GM23338 (cell line): ENCODE data around the gene BTN2A1. TPM values are rescaled to one million over a fixed set of nuclear protein-coding genes. Genes with fewer than 3 reads are reported as not detected.
A peak's percentile ranks its signal among the peaks of the same experiment; 100 is the strongest.

ENCODE experiments used
- ATAC-seq: fragments of 200-7000 bp; cut with Tn5 transposase; 3 replicates; pipeline ENCODE4 v1.9.1; 2020
- DNase-seq: peaks from one replicate; pipeline ENCODE4 v3.0.0-alpha.2; 2015; ENCODE audit warnings: low spot score
- H2AFZ ChIP-seq: fragments of 200-600 bp; sonication (generic); 2 replicates; pipeline ENCODE4 v1.8.0; 2016; ENCODE audit warnings: antibody characterized with exemption, mild to moderate bottlenecking, moderate library complexity
- H3F3A ChIP-seq: fragments of 200-600 bp; sonication (generic); replicated peaks from 2 replicates; pipeline ENCODE4 v1.8.0; 2017; ENCODE audit warnings: antibody characterized with exemption, mixed run types, low read depth
- H3K27ac ChIP-seq: fragments of 200-600 bp; sonication (generic); 2 replicates; pipeline ENCODE4 v1.6.1; 2016; ENCODE audit warnings: low read depth
- H3K27me3 ChIP-seq: fragments of 200-600 bp; sonication (generic); 2 replicates; pipeline ENCODE4 v1.8.0; 2016; ENCODE audit warnings: mild to moderate bottlenecking, mixed run types, moderate library complexity; ENCODE audit not compliant: insufficient read depth
- H3K36me3 ChIP-seq: fragments of 200-600 bp; sonication (generic); 2 replicates; pipeline ENCODE4 v1.8.0; 2016; ENCODE audit warnings: mild to moderate bottlenecking; ENCODE audit not compliant: insufficient read depth
- H3K4me1 ChIP-seq: fragments of 200-600 bp; sonication (generic); 2 replicates; pipeline ENCODE4 v1.8.0; 2016; ENCODE audit warnings: mild to moderate bottlenecking, moderate library complexity; ENCODE audit not compliant: insufficient read depth
- H3K4me2 ChIP-seq: fragments of 200-600 bp; sonication (generic); 2 replicates; pipeline ENCODE4 v1.7.1; 2017; ENCODE audit warnings: mixed run types
- H3K4me3 ChIP-seq: fragments of 200-600 bp; sonication (generic); 2 replicates; pipeline ENCODE4 v1.6.1; 2016; ENCODE audit warnings: mixed run types
- H3K79me2 ChIP-seq: fragments of 200-600 bp; sonication (generic); replicated peaks from 2 replicates; pipeline ENCODE4 v1.8.0; 2017; ENCODE audit warnings: mild to moderate bottlenecking; ENCODE audit not compliant: insufficient read depth
- H3K9me2 ChIP-seq: fragments of 200-600 bp; sonication (generic); 2 replicates; pipeline ENCODE4 v1.8.0; 2017; ENCODE audit not compliant: insufficient read depth
- H4K20me1 ChIP-seq: fragments of 200-600 bp; sonication (generic); replicated peaks from 2 replicates; pipeline ENCODE4 v1.8.0; 2017; ENCODE audit warnings: mild to moderate bottlenecking; ENCODE audit not compliant: insufficient read depth
- H3K27ac Mint-ChIP-seq: 2 replicates; pipeline ENCODE4 v1.8.0; 2020; ENCODE audit warnings: inconsistent platforms, mild to moderate bottlenecking, moderate library complexity, mixed read lengths
- H3K27me3 Mint-ChIP-seq: 3 replicates; pipeline ENCODE4 v1.8.0; 2022; ENCODE audit warnings: low read depth, mild to moderate bottlenecking, moderate library complexity, mixed read lengths, inconsistent platforms; ENCODE audit not compliant: insufficient read depth, poor library complexity
- H3K36me3 Mint-ChIP-seq: 3 replicates; pipeline ENCODE4 v1.8.0; 2021; ENCODE audit warnings: low read depth, mild to moderate bottlenecking, inconsistent platforms, moderate library complexity, mixed read lengths
- H3K4me1 Mint-ChIP-seq: 3 replicates; pipeline ENCODE4 v1.8.0; 2020; ENCODE audit warnings: mild to moderate bottlenecking, inconsistent platforms, mixed read lengths
- H3K4me3 Mint-ChIP-seq: 3 replicates; pipeline ENCODE4 v1.8.0; 2021; ENCODE audit warnings: moderate library complexity, mild to moderate bottlenecking, inconsistent platforms, mixed read lengths
- H3K9me3 Mint-ChIP-seq: 3 replicates; pipeline ENCODE4 v1.8.0; 2020; ENCODE audit warnings: moderate library complexity, mild to moderate bottlenecking, inconsistent platforms, mixed read lengths
- CTCF ChIP-seq, 2 experiments: fragments of 200-600 bp in 1 of 2; sonication (generic) in 1 of 2; conservative IDR thresholded peaks; 2 replicates each; pipeline versions ENCODE4 v1.5.1 to v1.6.1; 2016 to 2017; ENCODE audit warnings: antibody characterized with exemption in 2 of 2, low read depth in 2 of 2, mild to moderate bottlenecking in 2 of 2, moderate library complexity in 1 of 2
- ETS1 ChIP-seq: IDR thresholded peaks from 2 replicates; pipeline ENCODE4 v1.6.1; 2016; ENCODE audit warnings: antibody characterized with exemption
- EZH2 ChIP-seq: fragments of 200-600 bp; sonication (generic); IDR thresholded peaks from one replicate; pipeline ENCODE4 v1.8.0; 2017; ENCODE audit warnings: antibody characterized with exemption, mild to moderate bottlenecking, low read depth; ENCODE audit not compliant: unreplicated experiment
- EZH2phosphoT487 ChIP-seq: fragments of 200-600 bp; sonication (generic); IDR thresholded peaks from one replicate; pipeline ENCODE4 v1.8.1; 2018; ENCODE audit warnings: antibody characterized with exemption; ENCODE audit not compliant: unreplicated experiment
- NANOG ChIP-seq: IDR thresholded peaks from 2 replicates; pipeline ENCODE4 v1.6.1; 2016; ENCODE audit warnings: antibody characterized with exemption, borderline replicate concordance
- POLR2AphosphoS5 ChIP-seq: IDR thresholded peaks from 2 replicates; pipeline ENCODE4 v1.6.1; 2016; ENCODE audit warnings: antibody characterized with exemption, low read depth
- STAT1 ChIP-seq: IDR thresholded peaks from one replicate; pipeline ENCODE4 v1.6.1; 2016; ENCODE audit warnings: antibody characterized with exemption; ENCODE audit not compliant: unreplicated experiment
- ZNF114 ChIP-seq: fragments of 250-450 bp; sonication (Bioruptor Pico); IDR thresholded peaks from 2 replicates; pipeline ENCODE4 v1.5.0; 2020; ENCODE audit warnings: mild to moderate bottlenecking, moderate library complexity
- ZNF462 ChIP-seq: fragments of 250-450 bp; sonication (Bioruptor Pico); IDR thresholded peaks from 2 replicates; pipeline ENCODE4 v1.5.0; 2020; ENCODE audit warnings: mild to moderate bottlenecking, moderate library complexity
- polyA plus RNA-seq: library from polyadenylated mRNA; unstranded; fragments of >200 nt; fragmentation: Nextera tagmentation; extraction: Ambion mirVana; gene quantifications from 2 replicates; pipeline ENCODE4 v1.2.1, GENCODE V29; 2016
- total RNA-seq: library from RNA; depleted of rRNA; stranded (reverse); fragments of >200 nt; shearing (Covaris generic); gene quantifications from 2 replicates; pipeline ENCODE4 v1.2.3, GENCODE V29; 2014

Gene BTN2A1
- total and polyA plus RNA-seq, 2 experiments from 2014 or later: 6.3 to 7.0 TPM

- H3K9me3 Mint-ChIP-seq: no peaks in the 10 kb centered on the region; the same call in 2 of the 3 replicates
- no peaks in the 10 kb centered on the region for H3K36me3 ChIP-seq
- peak overlapping the region; percentile 89 for H3K4me2 ChIP-seq
- H4K20me1 ChIP-seq: no peaks in the 10 kb centered on the region
- peaks cover 45% of the 10 kb centered on the region for H3K27me3 ChIP-seq
- peaks cover 31% of the 10 kb centered on the region for H3K27me3 Mint-ChIP-seq
- H3K79me2 ChIP-seq: no peaks in the 10 kb centered on the region
- H3K4me1 Mint-ChIP-seq: peaks cover 12% of the 10 kb centered on the region
- H3F3A ChIP-seq: peaks cover 6% of the 10 kb centered on the region; the same call in 1 of the 2 replicates
- peak overlapping the region; percentile 65 for H3K4me3 ChIP-seq
- no peak for ATAC-seq
- no peak for DNase-seq
- H3K36me3 Mint-ChIP-seq: no peaks in the 10 kb centered on the region
- H3K9me2 ChIP-seq: no peaks in the 10 kb centered on the region
- TF ChIP-seq EZH2phosphoT487: no peak
- no peak for TF ChIP-seq ZNF114 (CRISPR knock-in tag)
- no peak for TF ChIP-seq STAT1
- no peak for TF ChIP-seq NANOG
- no peak for TF ChIP-seq CTCF (conservative IDR thresholded peaks at IDR 0.05; ENCODE audit: low read depth in 2 of 2)
- peak; percentile 30 for TF ChIP-seq EZH2
- no peak overlapping the region for H3K27ac Mint-ChIP-seq
- peak overlapping the region; percentile 100 for H2AFZ ChIP-seq
- no peak overlapping the region for H3K27ac ChIP-seq
- peak overlapping the region; percentile 75 for H3K4me3 Mint-ChIP-seq
- peaks cover 4% of the 10 kb centered on the region; the same call in 1 of the 2 replicates for H3K4me1 ChIP-seq
Observed at GRCh38 chr6:26502165-26502564, 44.4 kb downstream of the BTN2A1 start.

DNA sequence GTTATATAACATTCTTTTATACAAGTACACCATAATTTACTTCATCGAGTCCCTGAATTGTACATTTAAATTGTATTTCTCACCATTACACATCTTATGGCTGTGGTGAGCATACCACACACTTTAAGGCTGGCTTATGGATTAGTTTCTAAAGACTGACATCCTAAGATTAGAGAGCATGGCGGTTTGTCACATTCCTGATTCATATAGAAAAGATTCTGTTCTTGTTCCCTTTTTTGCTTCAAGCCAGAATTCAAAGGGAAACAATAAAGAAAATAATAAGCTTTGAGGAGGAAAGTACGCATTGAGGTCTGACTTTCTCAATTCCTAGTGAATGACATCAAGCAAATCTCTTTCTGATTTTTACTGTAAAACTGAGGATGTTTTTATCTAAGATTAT lies 44.9 kb downstream of the BTN2A1 start:
- Mint-ChIP-seq H3K27me3 (peaks cover 31% of the 10 kb centered on the region), H3K36me3 (no peaks in the 10 kb centered on the region), H3K4me1 (peaks cover 12% of the 10 kb centered on the region), H3K27ac (no peak overlapping the region), H3K4me3 (no peak overlapping the region), H3K9me3 (no peaks in the 10 kb centered on the region; the same call in 2 of the 3 replicates)
- DNase-seq (no peak), ATAC-seq (no peak)
- H3K9me2 ChIP-seq: no peaks in the 10 kb centered on the region
- no peak overlapping the region for H2AFZ ChIP-seq
- H3K79me2 ChIP-seq: no peaks in the 10 kb centered on the region
- peaks cover 6% of the 10 kb centered on the region; the same call in 1 of the 2 replicates for H3F3A ChIP-seq
- H3K4me1 ChIP-seq: peaks cover 4% of the 10 kb centered on the region; the same call in 1 of the 2 replicates
- no peak overlapping the region for H3K4me3 ChIP-seq
- no peaks in the 10 kb centered on the region for H3K36me3 ChIP-seq
- no peaks in the 10 kb centered on the region for H4K20me1 ChIP-seq
- peaks cover 45% of the 10 kb centered on the region for H3K27me3 ChIP-seq
- no peak overlapping the region for H3K27ac ChIP-seq
- H3K4me2 ChIP-seq: no peak overlapping the region
- TF ChIP-seq EZH2 (no peak), ZNF114 (CRISPR knock-in tag) (no peak), POLR2AphosphoS5 (no peak), ZNF462 (no peak), CTCF (conservative IDR thresholded peaks at IDR 0.05; ENCODE audit: low read depth in 2 of 2) (no peak), ETS1 (no peak)
